Right atrium auricular region (tissue), 2 donors: ENCODE data around the gene TMEM135. TPM values are rescaled to one million over a fixed set of nuclear protein-coding genes. Genes with fewer than 3 reads are reported as not detected.

ENCODE experiments used
- DNase-seq: peaks from one replicate; pipeline ENCODE4 v3.0.0-alpha.2; 2019; ENCODE audit warnings: low spot score
- H3K27ac ChIP-seq, 2 donors: fragments of 200-600 bp; sonication (generic); 1 replicate in 1 of 2; 2 replicates in 1 of 2; pipeline ENCODE4 v1.5.1; 2016 to 2019
- H3K27me3 ChIP-seq, 2 donors: fragments of 200-600 bp; sonication (generic); one replicate each; pipeline versions ENCODE4 v1.5.1 to v1.6.0; 2017 to 2019
- H3K36me3 ChIP-seq: fragments of 200-600 bp; sonication (generic); one replicate; pipeline ENCODE4 v1.5.1; 2016
- H3K4me1 ChIP-seq, 2 donors: fragments of 200-600 bp; sonication (generic); one replicate each; pipeline versions ENCODE4 v1.5.1 to v1.6.0; 2017 to 2019
- H3K4me3 ChIP-seq, 2 donors: fragments of 200-600 bp; sonication (generic); 1 replicate in 1 of 2; 2 replicates in 1 of 2; pipeline ENCODE4 v1.5.1; 2017 to 2019; ENCODE audit warnings: mild to moderate bottlenecking in 1 of 2, moderate library complexity in 1 of 2
- H3K9me3 ChIP-seq, 2 donors: fragments of 200-600 bp; sonication (generic); one replicate each; pipeline ENCODE4 v1.5.1; 2019
- CTCF ChIP-seq, 2 donors: fragments of 200-600 bp; sonication (generic); IDR thresholded peaks; one replicate each; pipeline ENCODE4 v1.5.1; 2019; ENCODE audit warnings: antibody characterized with exemption in 2 of 2
- total RNA-seq, 2 donors: library from RNA; depleted of rRNA; stranded (reverse); fragments of >200 nt; gene quantifications; one replicate each; pipeline ENCODE4 v1.1.0, GENCODE V29; 2016

TMEM135 gene
- total RNA-seq, 2 donors from 2014 or later: 12.2 to 13.0 TPM

DNA sequence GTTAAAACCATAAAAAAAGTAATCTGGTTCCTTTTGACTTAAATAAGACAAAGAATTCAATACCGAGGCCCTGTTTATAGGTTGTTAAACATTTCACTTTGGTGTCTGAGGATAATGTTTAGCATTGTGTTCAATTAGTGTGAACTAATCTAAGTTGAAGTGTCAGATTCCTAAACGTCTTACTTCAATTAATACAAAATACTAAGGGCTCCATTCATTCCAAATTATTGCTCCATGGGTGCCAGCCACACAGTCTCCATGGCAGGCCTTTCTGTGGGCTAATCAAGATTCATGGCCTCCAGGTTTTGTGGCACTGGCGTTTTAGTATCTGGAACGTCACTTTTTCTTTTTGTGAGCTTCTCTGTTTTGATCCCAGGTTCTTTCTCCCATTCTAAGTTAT lies 89.4 kb downstream of the TMEM135 start:
- no peaks in the 10 kb centered on the region for H3K9me3 ChIP-seq
- TF ChIP-seq CTCF (IDR thresholded peaks at IDR 0.05): no peak
- H3K27me3 ChIP-seq: no peaks in the 10 kb centered on the region
- H3K4me3 ChIP-seq: no peak overlapping the region
- no peaks in the 10 kb centered on the region for H3K4me1 ChIP-seq
- no peaks in the 10 kb centered on the region for H3K36me3 ChIP-seq
- H3K27ac ChIP-seq: no peak overlapping the region
- no peak for DNase-seq

GRCh38 chr11:87128372-87128771 lies 90.6 kb downstream of the TMEM135 start:
- no peaks in the 10 kb centered on the region for H3K36me3 ChIP-seq
- no peaks in the 10 kb centered on the region for H3K9me3 ChIP-seq
- H3K27me3 ChIP-seq: no peaks in the 10 kb centered on the region
- H3K4me1 ChIP-seq: no peaks in the 10 kb centered on the region
- DNase-seq: no peak
- TF ChIP-seq CTCF (IDR thresholded peaks at IDR 0.05): no peak
- no peak overlapping the region for H3K27ac ChIP-seq
- H3K4me3 ChIP-seq: no peak overlapping the region

DNA sequence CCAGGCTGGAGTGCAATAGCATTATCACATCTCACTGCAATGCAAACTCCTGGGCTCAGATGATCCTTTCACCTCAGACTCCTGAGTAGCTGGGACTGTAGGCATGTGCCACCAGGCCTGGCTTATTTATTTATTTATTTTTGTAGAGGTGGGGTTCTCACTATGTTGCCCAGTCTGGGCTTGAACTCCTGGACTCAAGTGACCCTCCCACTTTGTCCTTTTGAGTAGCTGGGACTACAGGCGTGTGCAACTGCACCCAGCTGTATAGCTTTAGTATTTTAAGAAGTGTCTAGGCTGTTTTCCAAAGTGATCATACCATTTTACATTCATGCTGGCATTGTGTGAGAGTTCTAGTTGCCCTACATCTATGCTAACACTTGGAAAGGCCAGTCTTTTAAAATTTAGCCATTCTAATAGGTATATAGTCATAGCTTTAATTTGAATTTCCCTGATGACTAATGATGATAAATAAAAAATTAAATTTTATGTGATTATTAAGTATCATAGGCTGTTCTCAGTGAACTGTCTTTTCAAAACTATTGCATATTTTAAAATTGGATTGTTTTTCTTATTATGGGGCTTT lies 96.9 kb downstream of the TMEM135 start:
- H3K36me3 ChIP-seq: no peaks in the 10 kb centered on the region
- no peaks in the 10 kb centered on the region for H3K4me1 ChIP-seq
- TF ChIP-seq CTCF (IDR thresholded peaks at IDR 0.05): no peak
- no peak overlapping the region for H3K27ac ChIP-seq
- peaks cover 0 to 6% of the 10 kb centered on the region in 2 donors for H3K9me3 ChIP-seq
- no peak for DNase-seq
- H3K4me3 ChIP-seq: no peak overlapping the region
- no peaks in the 10 kb centered on the region for H3K27me3 ChIP-seq

- TF ChIP-seq CTCF (IDR thresholded peaks at IDR 0.05): no peak
Measured at GRCh38 chr11:87136236-87136635, 98.5 kb downstream of the TMEM135 start.

GRCh38 chr11:87137711-87138110 lies 100.0 kb downstream of the TMEM135 start:
- peaks cover 0 to 10% of the 10 kb centered on the region in 2 donors for H3K9me3 ChIP-seq
- TF ChIP-seq CTCF (IDR thresholded peaks at IDR 0.05): no peak

More at GRCh38 chr11:87136236-87136635, 98.5 kb downstream of the TMEM135 start:
- H3K27me3 ChIP-seq: no peaks in the 10 kb centered on the region
- H3K36me3 ChIP-seq: no peaks in the 10 kb centered on the region
- no peak overlapping the region for H3K27ac ChIP-seq
- no peak overlapping the region for H3K4me3 ChIP-seq
- no peaks in the 10 kb centered on the region for H3K4me1 ChIP-seq
- no peak for DNase-seq
- peaks cover 0 to 10% of the 10 kb centered on the region in 2 donors for H3K9me3 ChIP-seq

DNA sequence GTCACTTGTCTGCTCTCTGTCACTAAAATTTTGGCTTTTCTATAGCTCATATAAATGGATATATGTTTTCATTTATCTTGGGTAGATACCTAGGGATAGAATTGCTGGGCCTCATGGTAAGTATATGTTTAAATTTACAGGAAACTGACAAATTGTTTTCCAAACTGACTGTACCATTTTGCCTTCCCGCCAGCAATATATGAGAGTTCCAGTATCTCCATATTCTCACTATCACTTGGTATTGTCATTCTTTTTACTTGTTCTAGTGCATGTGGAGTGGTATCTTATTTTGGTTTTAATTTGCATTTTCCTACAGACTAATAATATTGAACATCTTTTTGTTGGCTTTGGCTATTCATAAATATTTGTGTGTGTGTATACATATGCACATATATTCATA lies 101.7 kb downstream of the TMEM135 start:
- peaks cover 0 to 10% of the 10 kb centered on the region in 2 donors for H3K9me3 ChIP-seq
- no peaks in the 10 kb centered on the region for H3K4me1 ChIP-seq
- TF ChIP-seq CTCF (IDR thresholded peaks at IDR 0.05): no peak
- H3K27me3 ChIP-seq: no peaks in the 10 kb centered on the region
- no peak for DNase-seq
- H3K4me3 ChIP-seq: no peak overlapping the region
- H3K27ac ChIP-seq: no peak overlapping the region
- H3K36me3 ChIP-seq: no peaks in the 10 kb centered on the region

More at GRCh38 chr11:87137711-87138110, 100.0 kb downstream of the TMEM135 start:
- H3K36me3 ChIP-seq: no peaks in the 10 kb centered on the region
- no peak overlapping the region for H3K4me3 ChIP-seq
- H3K4me1 ChIP-seq: no peaks in the 10 kb centered on the region
- no peaks in the 10 kb centered on the region for H3K27me3 ChIP-seq
- no peak for DNase-seq
- no peak overlapping the region for H3K27ac ChIP-seq
